OCI-LY1 (cell line): Measurements from ENCODE around the gene ZFYVE27.

Source experiments
- EZH2 ChIP-seq: fragments of 200-600 bp; sonication (generic), shearing (Covaris generic); IDR thresholded peaks from 2 replicates; pipeline ENCODE4 v1.8.0; 2017; ENCODE audit warnings: borderline replicate concordance, mixed run types, mild to moderate bottlenecking, antibody characterized with exemption, low read length, moderate library complexity, mixed read lengths
- TF ChIP-seq, protein P1 (sequence below): fragments of 200-600 bp; sonication (generic), shearing (Covaris generic); IDR thresholded peaks from 2 replicates; pipeline ENCODE4 v1.5.1; 2017; ENCODE audit warnings: mild to moderate bottlenecking, antibody characterized with exemption, low read length, moderate library complexity, mixed read lengths

DNA sequence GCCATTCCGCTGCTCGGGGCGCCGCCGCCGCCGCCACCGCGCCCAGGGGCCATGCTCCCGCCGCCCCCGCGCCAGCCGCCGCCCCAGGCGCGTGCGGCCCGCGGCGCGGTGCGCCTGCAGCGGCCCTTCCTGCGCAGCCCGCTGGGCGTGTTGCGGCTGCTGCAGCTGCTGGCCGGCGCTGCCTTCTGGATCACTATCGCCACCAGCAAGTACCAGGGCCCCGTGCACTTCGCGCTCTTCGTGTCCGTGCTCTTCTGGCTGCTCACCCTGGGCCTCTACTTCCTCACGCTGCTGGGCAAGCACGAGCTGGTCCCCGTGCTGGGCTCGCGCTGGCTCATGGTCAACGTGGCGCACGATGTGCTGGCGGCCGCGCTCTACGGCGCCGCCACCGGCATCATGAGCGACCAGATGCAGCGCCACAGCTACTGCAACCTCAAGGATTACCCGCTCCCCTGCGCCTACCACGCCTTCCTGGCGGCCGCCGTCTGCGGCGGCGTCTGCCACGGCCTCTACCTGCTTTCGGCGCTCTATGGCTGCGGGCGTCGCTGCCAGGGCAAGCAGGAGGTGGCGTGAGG lies 23.0 kb upstream of the ZFYVE27 start:
- TF ChIP-seq, protein P1, sequence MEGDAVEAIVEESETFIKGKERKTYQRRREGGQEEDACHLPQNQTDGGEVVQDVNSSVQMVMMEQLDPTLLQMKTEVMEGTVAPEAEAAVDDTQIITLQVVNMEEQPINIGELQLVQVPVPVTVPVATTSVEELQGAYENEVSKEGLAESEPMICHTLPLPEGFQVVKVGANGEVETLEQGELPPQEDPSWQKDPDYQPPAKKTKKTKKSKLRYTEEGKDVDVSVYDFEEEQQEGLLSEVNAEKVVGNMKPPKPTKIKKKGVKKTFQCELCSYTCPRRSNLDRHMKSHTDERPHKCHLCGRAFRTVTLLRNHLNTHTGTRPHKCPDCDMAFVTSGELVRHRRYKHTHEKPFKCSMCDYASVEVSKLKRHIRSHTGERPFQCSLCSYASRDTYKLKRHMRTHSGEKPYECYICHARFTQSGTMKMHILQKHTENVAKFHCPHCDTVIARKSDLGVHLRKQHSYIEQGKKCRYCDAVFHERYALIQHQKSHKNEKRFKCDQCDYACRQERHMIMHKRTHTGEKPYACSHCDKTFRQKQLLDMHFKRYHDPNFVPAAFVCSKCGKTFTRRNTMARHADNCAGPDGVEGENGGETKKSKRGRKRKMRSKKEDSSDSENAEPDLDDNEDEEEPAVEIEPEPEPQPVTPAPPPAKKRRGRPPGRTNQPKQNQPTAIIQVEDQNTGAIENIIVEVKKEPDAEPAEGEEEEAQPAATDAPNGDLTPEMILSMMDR: no peak
- no peak for TF ChIP-seq EZH2
